Measurements from ENCODE around the gene PJA2. TPM values are rescaled to one million over a fixed set of nuclear protein-coding genes. Genes with fewer than 3 reads are reported as not detected.

Gene PJA2
- polyA plus RNA-seq, 3 donors = 36.2 to 74.1 (median 49.7) TPM

DNA sequence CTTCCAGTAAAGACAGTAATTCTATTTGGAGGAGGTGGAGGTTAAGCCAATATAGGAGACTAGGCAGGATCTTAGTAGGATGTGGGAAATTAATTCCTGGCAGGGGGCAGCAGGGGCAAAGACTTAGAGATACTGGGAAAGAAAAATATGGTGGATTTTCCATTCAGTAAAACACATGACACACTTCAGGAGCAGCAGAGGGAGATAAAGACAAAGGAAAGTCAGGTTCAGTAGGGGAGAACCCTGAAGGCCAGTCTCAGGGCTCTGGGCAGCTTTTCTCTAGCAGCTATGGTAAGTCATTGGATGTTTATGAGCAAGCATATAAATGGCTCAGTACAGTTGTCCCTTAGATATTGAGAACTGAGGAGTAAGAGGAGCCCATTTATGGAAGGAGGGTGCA lies 105.5 kb downstream of the PJA2 start:
- intact Hi-C loops (cut with micrococcal nuclease) = no loop called here
- Histone ChIP-seq H3K4me1 (ENCODE audit: control insufficient read depth in 1 of 2, insufficient read depth in 2 of 2, low read length in 2 of 2) (no peaks in the 10 kb centered on the region), H3K79me2 (ENCODE audit: insufficient read depth, low read length) (no peaks in the 10 kb centered on the region), H3K27me3 (ENCODE audit: control insufficient read depth in 2 of 2, insufficient read depth in 2 of 2, low read length in 2 of 2) (no peaks in the 10 kb centered on the region), H2AFZ (ENCODE audit: insufficient read depth, low read depth, low read length, poor library complexity, severe bottlenecking) (no peak overlapping the region), H4K20me1 (ENCODE audit: insufficient read depth, low read length) (no peaks in the 10 kb centered on the region), H3K4me3 (replicated peaks in 1 of 3; ENCODE audit: low read depth in 2 of 3, low read length in 3 of 3) (no peak overlapping the region), H3K36me3 (replicated peaks in 1 of 2; ENCODE audit: control insufficient read depth in 1 of 2, insufficient read depth in 2 of 2, low read length in 2 of 2) (no peaks in the 10 kb centered on the region), H3K4me2 (replicated peaks; ENCODE audit: extremely low read depth, low read length, poor library complexity, severe bottlenecking) (no peak overlapping the region), H3K9ac (ENCODE audit: insufficient read depth, low read length, poor library complexity, severe bottlenecking) (no peak overlapping the region), H3K9me3 (replicated peaks in 1 of 2; ENCODE audit: control insufficient read depth in 1 of 2, insufficient read depth in 1 of 2, low read length in 2 of 2) (no peaks in the 10 kb centered on the region), H3K27ac (ENCODE audit: low read depth in 1 of 2, low read length in 2 of 2) (no peak overlapping the region)
- no peaks in the 10 kb centered on the region for H3K27me3 Mint-ChIP-seq (ENCODE audit: low read depth in 3 of 3)
- no peak for DNase-seq
- no peaks in the 10 kb centered on the region for H3K4me1 Mint-ChIP-seq
- no peak overlapping the region for H3K4me3 Mint-ChIP-seq
- no peaks in the 10 kb centered on the region for H3K9me3 Mint-ChIP-seq
- H3K27ac Mint-ChIP-seq = peak overlapping the region in 1 of 7 donors; percentile 51
- TF ChIP-seq, protein P1, sequence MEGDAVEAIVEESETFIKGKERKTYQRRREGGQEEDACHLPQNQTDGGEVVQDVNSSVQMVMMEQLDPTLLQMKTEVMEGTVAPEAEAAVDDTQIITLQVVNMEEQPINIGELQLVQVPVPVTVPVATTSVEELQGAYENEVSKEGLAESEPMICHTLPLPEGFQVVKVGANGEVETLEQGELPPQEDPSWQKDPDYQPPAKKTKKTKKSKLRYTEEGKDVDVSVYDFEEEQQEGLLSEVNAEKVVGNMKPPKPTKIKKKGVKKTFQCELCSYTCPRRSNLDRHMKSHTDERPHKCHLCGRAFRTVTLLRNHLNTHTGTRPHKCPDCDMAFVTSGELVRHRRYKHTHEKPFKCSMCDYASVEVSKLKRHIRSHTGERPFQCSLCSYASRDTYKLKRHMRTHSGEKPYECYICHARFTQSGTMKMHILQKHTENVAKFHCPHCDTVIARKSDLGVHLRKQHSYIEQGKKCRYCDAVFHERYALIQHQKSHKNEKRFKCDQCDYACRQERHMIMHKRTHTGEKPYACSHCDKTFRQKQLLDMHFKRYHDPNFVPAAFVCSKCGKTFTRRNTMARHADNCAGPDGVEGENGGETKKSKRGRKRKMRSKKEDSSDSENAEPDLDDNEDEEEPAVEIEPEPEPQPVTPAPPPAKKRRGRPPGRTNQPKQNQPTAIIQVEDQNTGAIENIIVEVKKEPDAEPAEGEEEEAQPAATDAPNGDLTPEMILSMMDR (IDR thresholded peaks at IDR 0.05) = no peak
- no peaks in the 10 kb centered on the region for H3K36me3 Mint-ChIP-seq

DNA sequence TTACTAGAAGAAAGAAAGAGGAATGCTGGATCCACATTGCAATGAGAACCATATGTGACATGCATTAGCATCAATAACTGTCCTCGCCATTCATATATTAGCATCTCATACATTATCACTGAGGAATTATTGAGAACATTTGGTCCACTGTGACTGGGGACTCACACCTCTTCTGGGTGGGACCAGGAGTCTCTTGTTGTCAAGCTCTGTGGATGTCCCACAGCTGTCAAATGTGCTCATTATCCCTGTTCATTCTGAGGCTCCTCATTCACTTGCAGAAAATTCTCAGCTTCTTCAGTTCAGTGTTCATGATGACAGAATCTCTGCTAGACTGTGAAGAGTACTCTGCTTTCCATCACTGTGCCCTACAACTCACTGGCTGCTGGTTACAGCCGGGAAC lies 109.4 kb downstream of the PJA2 start:
- Histone ChIP-seq H3K4me2 (replicated peaks; ENCODE audit: extremely low read depth, low read length, poor library complexity, severe bottlenecking) (no peak overlapping the region), H4K20me1 (ENCODE audit: insufficient read depth, low read length) (no peaks in the 10 kb centered on the region), H3K27me3 (ENCODE audit: control insufficient read depth in 2 of 2, insufficient read depth in 2 of 2, low read length in 2 of 2) (no peaks in the 10 kb centered on the region), H2AFZ (ENCODE audit: insufficient read depth, low read depth, low read length, poor library complexity, severe bottlenecking) (no peak overlapping the region), H3K4me1 (ENCODE audit: control insufficient read depth in 1 of 2, insufficient read depth in 2 of 2, low read length in 2 of 2) (no peaks in the 10 kb centered on the region), H3K9me3 (replicated peaks in 1 of 2; ENCODE audit: control insufficient read depth in 1 of 2, insufficient read depth in 1 of 2, low read length in 2 of 2) (no peaks in the 10 kb centered on the region), H3K9ac (ENCODE audit: insufficient read depth, low read length, poor library complexity, severe bottlenecking) (no peak overlapping the region), H3K27ac (ENCODE audit: low read depth in 1 of 2, low read length in 2 of 2) (no peak overlapping the region), H3K79me2 (ENCODE audit: insufficient read depth, low read length) (no peaks in the 10 kb centered on the region), H3K4me3 (replicated peaks in 1 of 3; ENCODE audit: low read depth in 2 of 3, low read length in 3 of 3) (no peak overlapping the region), H3K36me3 (replicated peaks in 1 of 2; ENCODE audit: control insufficient read depth in 1 of 2, insufficient read depth in 2 of 2, low read length in 2 of 2) (no peaks in the 10 kb centered on the region)
- Mint-ChIP-seq H3K4me3 (no peak overlapping the region), H3K9me3 (peaks cover 0 to 2% (median 0%) of the 10 kb centered on the region in 7 donors), H3K27ac (no peak overlapping the region), H3K27me3 (ENCODE audit: low read depth in 3 of 3) (peaks cover 0 to 4% (median 0%) of the 10 kb centered on the region in 3 donors), H3K4me1 (no peaks in the 10 kb centered on the region), H3K36me3 (no peaks in the 10 kb centered on the region)
- TF ChIP-seq, protein P1 (IDR thresholded peaks at IDR 0.05) = no peak
- intact Hi-C loops (cut with micrococcal nuclease) = no loop called here
- no peak for DNase-seq
- 78% methylated on average over 1 of the region's 2 CpGs for WGBS (ENCODE audit: insufficient coverage)

Data from CD14-positive monocyte (primary cell).